Measurements from ENCODE around the gene IL15.
"Not testable (repeated sequence)": the region's sequence is repeated elsewhere in the genome, so short reads cannot be mapped to it uniquely, and the experiment has no call there.

Gene IL15

GRCh38 chr4:141614878-141615586, 21.4 kb upstream of the IL15 start:
- H2AFZ ChIP-seq (ENCODE audit: low read depth, low read length, severe bottlenecking): no peak overlapping the region
- TF ChIP-seq EZH2phosphoT487 (conservative IDR thresholded peaks at IDR 0.05; ENCODE audit: low read length) (no peak), CTCF (IDR thresholded peaks at IDR 0.05; ENCODE audit: insufficient read depth, low read length, poor library complexity, severe bottlenecking) (no peak)
- no peaks in the 10 kb centered on the region for H3F3A ChIP-seq (ENCODE audit: insufficient read depth)
- no peaks in the 10 kb centered on the region for H3K9me2 ChIP-seq (replicated peaks; ENCODE audit: insufficient read depth, low read length)
- H3K4me3 ChIP-seq (ENCODE audit: insufficient read depth, low read length, poor library complexity, severe bottlenecking): no peak overlapping the region
- no peaks in the 10 kb centered on the region for H4K20me1 ChIP-seq (ENCODE audit: low read depth, low read length)
- no peak overlapping the region for H3K27ac ChIP-seq (ENCODE audit: low read depth, low read length)
- no peaks in the 10 kb centered on the region for H3K27me3 ChIP-seq (ENCODE audit: low read length)
- no peaks in the 10 kb centered on the region for H3K36me3 ChIP-seq (ENCODE audit: low read length)
- H3K9me3 ChIP-seq (ENCODE audit: insufficient read depth, low read length): no peaks in the 10 kb centered on the region
- no peak overlapping the region for H3K9ac ChIP-seq (ENCODE audit: low read length)
- no peaks in the 10 kb centered on the region for H3K79me2 ChIP-seq (ENCODE audit: insufficient read depth, low read length)
- no peak overlapping the region for H3K4me2 ChIP-seq (ENCODE audit: low read depth, low read length, poor library complexity, severe bottlenecking)

GRCh38 chr4:141615587-141615918, 20.8 kb upstream of the IL15 start:
- not testable (repeated sequence) for H3K4me3 ChIP-seq (ENCODE audit: insufficient read depth, low read length, poor library complexity, severe bottlenecking); H3K36me3 ChIP-seq (ENCODE audit: low read length); H4K20me1 ChIP-seq (ENCODE audit: low read depth, low read length); H3K9ac ChIP-seq (ENCODE audit: low read length); H2AFZ ChIP-seq (ENCODE audit: low read depth, low read length, severe bottlenecking); H3K9me2 ChIP-seq (replicated peaks; ENCODE audit: insufficient read depth, low read length); H3K27ac ChIP-seq (ENCODE audit: low read depth, low read length); H3F3A ChIP-seq (ENCODE audit: insufficient read depth); H3K27me3 ChIP-seq (ENCODE audit: low read length); H3K79me2 ChIP-seq (ENCODE audit: insufficient read depth, low read length); H3K9me3 ChIP-seq (ENCODE audit: insufficient read depth, low read length); H3K4me2 ChIP-seq (ENCODE audit: low read depth, low read length, poor library complexity, severe bottlenecking)

- Histone ChIP-seq H3K79me2 (ENCODE audit: insufficient read depth, low read length) (no peaks in the 10 kb centered on the region), H4K20me1 (ENCODE audit: low read depth, low read length) (no peaks in the 10 kb centered on the region), H3K4me3 (ENCODE audit: insufficient read depth, low read length, poor library complexity, severe bottlenecking) (no peak overlapping the region), H3K9me3 (ENCODE audit: insufficient read depth, low read length) (no peaks in the 10 kb centered on the region), H3F3A (ENCODE audit: insufficient read depth) (no peaks in the 10 kb centered on the region), H2AFZ (ENCODE audit: low read depth, low read length, severe bottlenecking) (no peak overlapping the region), H3K36me3 (ENCODE audit: low read length) (no peaks in the 10 kb centered on the region), H3K9me2 (replicated peaks; ENCODE audit: insufficient read depth, low read length) (no peaks in the 10 kb centered on the region), H3K4me2 (ENCODE audit: low read depth, low read length, poor library complexity, severe bottlenecking) (no peak overlapping the region), H3K9ac (ENCODE audit: low read length) (no peak overlapping the region), H3K27ac (ENCODE audit: low read depth, low read length) (no peak overlapping the region), H3K27me3 (ENCODE audit: low read length) (no peaks in the 10 kb centered on the region)
- TF ChIP-seq EZH2phosphoT487 (conservative IDR thresholded peaks at IDR 0.05; ENCODE audit: low read length) (no peak), CTCF (IDR thresholded peaks at IDR 0.05; ENCODE audit: insufficient read depth, low read length, poor library complexity, severe bottlenecking) (no peak)
These were observed 15.7 kb upstream of the IL15 start for GRCh38 chr4:141620715-141621114.

- H3K9me2 ChIP-seq (replicated peaks; ENCODE audit: insufficient read depth, low read length): no peaks in the 10 kb centered on the region
- H3K4me2 ChIP-seq (ENCODE audit: low read depth, low read length, poor library complexity, severe bottlenecking): no peak overlapping the region
- H3K36me3 ChIP-seq (ENCODE audit: low read length): no peaks in the 10 kb centered on the region
- no peak overlapping the region for H3K4me3 ChIP-seq (ENCODE audit: insufficient read depth, low read length, poor library complexity, severe bottlenecking)
- H3K79me2 ChIP-seq (ENCODE audit: insufficient read depth, low read length): no peaks in the 10 kb centered on the region
- H3F3A ChIP-seq (ENCODE audit: insufficient read depth): no peaks in the 10 kb centered on the region
- no peaks in the 10 kb centered on the region for H3K27me3 ChIP-seq (ENCODE audit: low read length)
- no peaks in the 10 kb centered on the region for H4K20me1 ChIP-seq (ENCODE audit: low read depth, low read length)
- no peak overlapping the region for H2AFZ ChIP-seq (ENCODE audit: low read depth, low read length, severe bottlenecking)
- H3K27ac ChIP-seq (ENCODE audit: low read depth, low read length): no peak overlapping the region
- TF ChIP-seq EZH2phosphoT487 (conservative IDR thresholded peaks at IDR 0.05; ENCODE audit: low read length) (no peak), CTCF (IDR thresholded peaks at IDR 0.05; ENCODE audit: insufficient read depth, low read length, poor library complexity, severe bottlenecking) (no peak)
- H3K9ac ChIP-seq (ENCODE audit: low read length): no peak overlapping the region
- no peaks in the 10 kb centered on the region for H3K9me3 ChIP-seq (ENCODE audit: insufficient read depth, low read length)
These were observed 11.4 kb upstream of the IL15 start for GRCh38 chr4:141625023-141625422.
